Lower leg skin (tissue), 3 donors: ENCODE results near the gene RAP1GAP2.

Source experiments
- CTCF ChIP-seq, 3 donors: fragments of 450-650 bp; IDR thresholded peaks; one replicate each; pipeline ENCODE4 v1.5.1; 2016; ENCODE audit warnings: antibody characterized with exemption in 3 of 3, mild to moderate bottlenecking in 3 of 3, moderate library complexity in 2 of 3
- POLR2A ChIP-seq, 2 donors: fragments of 450-650 bp; IDR thresholded peaks; one replicate each; pipeline ENCODE4 v1.6.1; 2016 to 2017; ENCODE audit warnings: antibody characterized with exemption in 2 of 2, mild to moderate bottlenecking in 1 of 2, moderate library complexity in 1 of 2

GRCh38 chr17:2863204-2863603 is 67.0 kb downstream of the RAP1GAP2 start:
- no peak for TF ChIP-seq CTCF (IDR thresholded peaks at IDR 0.05)
- TF ChIP-seq POLR2A (IDR thresholded peaks at IDR 0.05): no peak
